ENCODE data around the gene ANAPC5.
"Not testable (repeated sequence)": the region's sequence is repeated elsewhere in the genome, so short reads cannot be mapped to it uniquely, and the experiment has no call there.

Gene ANAPC5

GRCh38 chr12:121285856-121286255 is 66.4 kb downstream of the ANAPC5 start:
- no peak for DNase-seq (ENCODE audit: low spot score)

- no peak for DNase-seq (ENCODE audit: low spot score)
These were observed 67.4 kb downstream of the ANAPC5 start for GRCh38 chr12:121284551-121285390.

GRCh38 chr12:121283841-121284240 is 68.4 kb downstream of the ANAPC5 start:
- DNase-seq (ENCODE audit: low spot score) = no peak

GRCh38 chr12:121283388-121283787 is 68.8 kb downstream of the ANAPC5 start:
- DNase-seq (ENCODE audit: low spot score) = no peak

- DNase-seq (ENCODE audit: low spot score) = not testable (repeated sequence)
These were observed 69.3 kb downstream of the ANAPC5 start for GRCh38 chr12:121282910-121283309.

- no peak for DNase-seq (ENCODE audit: low spot score)
These were observed 70.0 kb downstream of the ANAPC5 start for GRCh38 chr12:121282072-121282742.

- not testable (repeated sequence) for DNase-seq (ENCODE audit: low spot score)
These were observed 71.1 kb downstream of the ANAPC5 start for GRCh38 chr12:121281116-121281515.

GRCh38 chr12:121280531-121280930 is 71.7 kb downstream of the ANAPC5 start:
- not testable (repeated sequence) for DNase-seq (ENCODE audit: low spot score)

- DNase-seq (ENCODE audit: low spot score) = peak; percentile 82
These were observed 72.7 kb downstream of the ANAPC5 start for GRCh38 chr12:121279507-121279915.

- DNase-seq (ENCODE audit: low spot score) = peak; percentile 81
These were observed 73.2 kb downstream of the ANAPC5 start for GRCh38 chr12:121279071-121279375.

GRCh38 chr12:121278169-121279070 is 73.8 kb downstream of the ANAPC5 start:
- DNase-seq (ENCODE audit: low spot score) = no peak

- no peak for DNase-seq (ENCODE audit: low spot score)
These were observed 74.8 kb downstream of the ANAPC5 start for GRCh38 chr12:121277374-121277759.

GRCh38 chr12:121274036-121274763 is 78.0 kb downstream of the ANAPC5 start:
- DNase-seq (ENCODE audit: low spot score) = no peak

GRCh38 chr12:121273364-121273896 is 78.8 kb downstream of the ANAPC5 start:
- no peak for DNase-seq (ENCODE audit: low spot score)

- DNase-seq (ENCODE audit: low spot score) = no peak
These were observed 84.4 kb downstream of the ANAPC5 start for GRCh38 chr12:121267822-121268221.

- DNase-seq (ENCODE audit: low spot score) = no peak
These were observed 87.2 kb downstream of the ANAPC5 start for GRCh38 chr12:121264951-121265515.

- no peak for DNase-seq (ENCODE audit: low spot score)
These were observed 88.1 kb downstream of the ANAPC5 start for GRCh38 chr12:121264135-121264534.

- DNase-seq (ENCODE audit: low spot score) = no peak
These were observed 88.8 kb downstream of the ANAPC5 start for GRCh38 chr12:121263206-121263935.

GRCh38 chr12:121261398-121261797 is 90.8 kb downstream of the ANAPC5 start:
- DNase-seq (ENCODE audit: low spot score) = no peak

- DNase-seq (ENCODE audit: low spot score) = no peak
These were observed 92.1 kb downstream of the ANAPC5 start for GRCh38 chr12:121260091-121260490.

GRCh38 chr12:121259074-121259473 is 93.1 kb downstream of the ANAPC5 start:
- no peak for DNase-seq (ENCODE audit: low spot score)
